HFF-Myc (cell line): ENCODE results near the gene ARMC2.
"Not testable (repeated sequence)": the region's sequence is repeated elsewhere in the genome, so short reads cannot be mapped to it uniquely, and the experiment has no call there.

Experiments
- DNase-seq: peaks from one replicate; pipeline ENCODE4 v3.0.0-alpha.2; 2011; ENCODE audit warnings: low read depth; ENCODE audit errors: extremely low read depth
- H3K4me3 ChIP-seq: replicated peaks from 2 replicates; pipeline ENCODE4 v1.5.1; 2011; ENCODE audit warnings: low read depth, mild to moderate bottlenecking, control low read depth, low read length
- CTCF ChIP-seq: IDR thresholded peaks from 2 replicates; pipeline ENCODE4 v1.5.1; 2012; ENCODE audit warnings: mild to moderate bottlenecking, low read depth, low read length, control low read depth; ENCODE audit errors: missing control alignments

ARMC2 gene

GRCh38 chr6:108922499-108922898, 74.3 kb downstream of the ARMC2 start:
- TF ChIP-seq CTCF: no peak
- no peak for DNase-seq
- no peak overlapping the region for H3K4me3 ChIP-seq

DNA sequence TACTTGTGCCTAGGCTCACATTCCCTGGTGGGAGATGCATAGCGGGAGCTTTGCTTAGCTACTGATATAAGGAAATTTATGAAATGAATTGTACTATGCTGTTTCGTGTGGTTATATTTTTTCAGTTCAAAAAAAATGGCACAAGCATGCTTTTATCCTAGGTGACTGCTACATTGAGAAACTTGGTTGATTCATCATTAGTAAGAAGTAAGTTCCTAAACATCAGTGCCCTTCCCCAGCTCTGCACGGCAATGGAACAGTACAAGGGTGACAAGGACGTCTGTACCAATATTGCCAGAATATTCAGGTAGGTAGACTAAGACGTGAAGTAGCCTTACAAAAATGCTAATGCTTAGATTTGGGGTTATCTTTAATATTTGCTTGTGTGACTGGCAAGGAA, 79.7 kb downstream of the ARMC2 start:
- H3K4me3 ChIP-seq: no peak overlapping the region
- no peak for DNase-seq
- TF ChIP-seq CTCF: no peak

GRCh38 chr6:108928650-108929049, 80.4 kb downstream of the ARMC2 start:
- H3K4me3 ChIP-seq: no peak overlapping the region
- no peak for TF ChIP-seq CTCF
- DNase-seq: no peak

DNA sequence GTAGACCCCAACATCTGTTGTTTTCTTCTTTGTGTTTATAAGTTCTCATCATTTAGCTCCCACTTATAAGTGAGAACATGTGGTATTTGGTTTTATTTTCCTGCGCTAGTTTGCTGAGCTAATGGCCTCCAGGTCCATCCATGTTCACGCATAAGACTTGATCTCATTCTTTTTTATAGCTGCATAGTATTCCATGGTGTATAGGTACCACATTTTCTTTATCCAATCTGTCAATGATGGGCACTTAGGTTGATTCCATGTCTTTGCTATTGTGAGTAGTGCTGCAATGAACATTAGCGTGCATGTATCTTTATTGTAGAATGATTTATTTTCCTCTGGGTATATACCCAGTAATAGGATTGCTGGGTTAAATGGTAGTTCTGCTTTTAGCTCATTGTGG, 82.9 kb downstream of the ARMC2 start:
- H3K4me3 ChIP-seq: not testable (repeated sequence)

GRCh38 chr6:108937170-108937569, 88.9 kb downstream of the ARMC2 start:
- no peak for DNase-seq
- H3K4me3 ChIP-seq: no peak overlapping the region
- TF ChIP-seq CTCF: no peak

More for the DNA sequence above, 82.9 kb downstream of the ARMC2 start:
- DNase-seq: not testable (repeated sequence)

GRCh38 chr6:108940741-108941140, 92.5 kb downstream of the ARMC2 start:
- no peak overlapping the region for H3K4me3 ChIP-seq
- no peak for DNase-seq
- TF ChIP-seq CTCF: no peak

DNA sequence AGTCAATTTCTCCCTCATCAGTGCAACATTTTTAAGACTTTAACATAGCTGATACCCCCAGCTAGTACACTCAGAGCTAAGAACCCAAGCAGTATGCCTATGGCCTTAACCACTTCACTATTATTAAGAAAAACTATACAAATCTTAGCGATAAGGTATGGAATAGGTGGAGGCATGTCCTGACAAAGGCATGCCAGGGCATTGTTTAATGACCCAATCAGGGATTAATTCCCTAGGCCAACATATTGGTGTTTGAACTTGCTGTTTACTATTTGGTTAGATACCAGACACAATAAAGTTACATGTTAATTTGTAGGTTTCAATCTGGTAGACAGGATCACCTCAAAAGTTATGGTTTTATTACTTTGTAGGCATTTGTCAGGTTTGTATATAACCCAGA, 93.1 kb downstream of the ARMC2 start:
- TF ChIP-seq CTCF: no peak
- DNase-seq: no peak
- H3K4me3 ChIP-seq: no peak overlapping the region
